Neural crest cell (in vitro differentiated cells): Measurements from ENCODE around the gene PJVK. TPM values are rescaled to one million over a fixed set of nuclear protein-coding genes. Genes with fewer than 3 reads are reported as not detected.

ENCODE experiments used
- DNase-seq: peaks from one replicate; pipeline ENCODE4 v3.0.0; 2021; ENCODE audit warnings: low read depth, mixed read lengths, low spot score
- H3K27ac Mint-ChIP-seq: one replicate; pipeline ENCODE4 v1.8.0; 2021; ENCODE audit warnings: mild to moderate bottlenecking, mixed read lengths; ENCODE audit not compliant: unreplicated experiment
- H3K27me3 Mint-ChIP-seq: 2 replicates; pipeline ENCODE4 v1.8.0; 2021; ENCODE audit warnings: low read depth, mild to moderate bottlenecking, mixed read lengths
- H3K36me3 Mint-ChIP-seq: 2 replicates; pipeline ENCODE4 v1.8.0; 2021; ENCODE audit warnings: low read depth, mild to moderate bottlenecking, mixed read lengths
- H3K4me1 Mint-ChIP-seq: 2 replicates; pipeline ENCODE4 v1.8.0; 2021; ENCODE audit warnings: mixed read lengths
- H3K4me3 Mint-ChIP-seq: one replicate; pipeline ENCODE4 v1.8.0; 2021; ENCODE audit warnings: mild to moderate bottlenecking, mixed read lengths
- H3K9me3 Mint-ChIP-seq: 2 replicates; pipeline ENCODE4 v1.8.0; 2021; ENCODE audit warnings: mixed read lengths
- total RNA-seq: library from RNA; stranded (reverse); gene quantifications from 2 replicates; pipeline ENCODE4 v1.2.1, GENCODE V29; 2021
- TF ChIP-seq, protein P1 (sequence below): fragments of 200-600 bp; sonication (generic); conservative IDR thresholded peaks from 2 replicates; pipeline ENCODE4 v1.5.0; 2021; ENCODE audit warnings: antibody characterized with exemption, mild to moderate bottlenecking

PJVK gene
- total RNA-seq, 1 donor from 2014 or later, result 5.8 TPM

GRCh38 chr2:178498137-178498536 is 47.0 kb downstream of the PJVK start:
- Mint-ChIP-seq H3K4me3 (no peak overlapping the region), H3K27ac (no peak overlapping the region), H3K4me1 (peaks cover 3% of the 10 kb centered on the region), H3K9me3 (no peaks in the 10 kb centered on the region), H3K27me3 (no peaks in the 10 kb centered on the region), H3K36me3 (peaks cover 20% of the 10 kb centered on the region)
- no peak for DNase-seq
- TF ChIP-seq, protein P1, sequence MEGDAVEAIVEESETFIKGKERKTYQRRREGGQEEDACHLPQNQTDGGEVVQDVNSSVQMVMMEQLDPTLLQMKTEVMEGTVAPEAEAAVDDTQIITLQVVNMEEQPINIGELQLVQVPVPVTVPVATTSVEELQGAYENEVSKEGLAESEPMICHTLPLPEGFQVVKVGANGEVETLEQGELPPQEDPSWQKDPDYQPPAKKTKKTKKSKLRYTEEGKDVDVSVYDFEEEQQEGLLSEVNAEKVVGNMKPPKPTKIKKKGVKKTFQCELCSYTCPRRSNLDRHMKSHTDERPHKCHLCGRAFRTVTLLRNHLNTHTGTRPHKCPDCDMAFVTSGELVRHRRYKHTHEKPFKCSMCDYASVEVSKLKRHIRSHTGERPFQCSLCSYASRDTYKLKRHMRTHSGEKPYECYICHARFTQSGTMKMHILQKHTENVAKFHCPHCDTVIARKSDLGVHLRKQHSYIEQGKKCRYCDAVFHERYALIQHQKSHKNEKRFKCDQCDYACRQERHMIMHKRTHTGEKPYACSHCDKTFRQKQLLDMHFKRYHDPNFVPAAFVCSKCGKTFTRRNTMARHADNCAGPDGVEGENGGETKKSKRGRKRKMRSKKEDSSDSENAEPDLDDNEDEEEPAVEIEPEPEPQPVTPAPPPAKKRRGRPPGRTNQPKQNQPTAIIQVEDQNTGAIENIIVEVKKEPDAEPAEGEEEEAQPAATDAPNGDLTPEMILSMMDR, result no peak

DNA sequence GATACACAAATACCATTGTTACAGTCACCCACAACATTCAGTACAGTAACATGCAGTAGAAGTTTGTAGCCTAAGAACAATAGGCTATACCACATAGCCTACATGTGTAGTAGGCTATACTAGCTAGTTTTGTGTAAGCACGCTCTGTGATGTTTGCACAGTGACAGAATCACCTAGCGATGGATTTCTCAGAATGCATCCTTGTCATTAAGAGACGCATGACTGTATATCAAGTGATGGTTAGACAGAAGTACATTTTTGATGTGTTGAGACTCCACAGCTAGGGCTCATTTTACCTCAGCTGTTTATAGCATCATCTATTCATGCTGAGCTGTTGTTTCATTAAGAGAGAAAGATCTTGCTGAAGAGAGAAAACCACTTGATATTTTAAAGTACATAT is 48.5 kb downstream of the PJVK start:
- TF ChIP-seq, protein P1, result no peak
- peaks cover 3% of the 10 kb centered on the region for H3K4me1 Mint-ChIP-seq
- peaks cover 20% of the 10 kb centered on the region for H3K36me3 Mint-ChIP-seq
- no peak for DNase-seq
- H3K27ac Mint-ChIP-seq, result no peak overlapping the region
- no peak overlapping the region for H3K4me3 Mint-ChIP-seq
- no peaks in the 10 kb centered on the region for H3K9me3 Mint-ChIP-seq
- no peaks in the 10 kb centered on the region for H3K27me3 Mint-ChIP-seq

DNA sequence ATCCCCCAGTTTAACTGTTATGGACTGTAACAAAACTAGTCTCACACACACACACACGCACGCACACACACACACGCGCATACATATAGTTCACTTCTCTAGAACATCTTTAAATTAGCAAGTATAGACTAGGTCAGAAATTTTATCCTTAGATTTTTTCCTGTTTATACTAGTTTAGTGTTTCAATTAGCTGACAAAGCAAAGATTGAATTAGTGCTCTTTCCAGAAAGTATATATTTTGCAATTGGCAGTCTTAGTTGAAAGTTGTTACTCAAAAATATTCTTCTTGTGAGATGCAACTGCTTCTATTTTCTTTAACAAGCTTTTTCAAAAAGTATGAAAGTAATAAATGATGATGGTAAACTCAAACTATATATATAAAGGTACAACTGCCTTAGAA is 51.6 kb downstream of the PJVK start:
- H3K27ac Mint-ChIP-seq, result no peak overlapping the region
- H3K4me1 Mint-ChIP-seq, result no peaks in the 10 kb centered on the region
- no peaks in the 10 kb centered on the region for H3K27me3 Mint-ChIP-seq
- no peak for DNase-seq
- H3K9me3 Mint-ChIP-seq, result no peaks in the 10 kb centered on the region
- TF ChIP-seq, protein P1, result no peak
- peaks cover 12% of the 10 kb centered on the region for H3K36me3 Mint-ChIP-seq
- no peak overlapping the region for H3K4me3 Mint-ChIP-seq

- Mint-ChIP-seq H3K27me3 (no peaks in the 10 kb centered on the region), H3K36me3 (peaks cover 8% of the 10 kb centered on the region)
Measured at GRCh38 chr2:178506101-178506500, 54.9 kb downstream of the PJVK start.

GRCh38 chr2:178506524-178506923 is 55.3 kb downstream of the PJVK start:
- Mint-ChIP-seq H3K27ac (no peak overlapping the region), H3K36me3 (peaks cover 8% of the 10 kb centered on the region), H3K27me3 (no peaks in the 10 kb centered on the region), H3K4me3 (no peak overlapping the region), H3K4me1 (peaks cover 1% of the 10 kb centered on the region), H3K9me3 (no peaks in the 10 kb centered on the region)
- no peak for DNase-seq
- TF ChIP-seq, protein P1, result no peak

More at GRCh38 chr2:178506101-178506500, 54.9 kb downstream of the PJVK start:
- TF ChIP-seq, protein P1, result no peak
- no peaks in the 10 kb centered on the region for H3K9me3 Mint-ChIP-seq
- no peak for DNase-seq
- no peaks in the 10 kb centered on the region for H3K4me1 Mint-ChIP-seq
- no peak overlapping the region for H3K27ac Mint-ChIP-seq
- no peak overlapping the region for H3K4me3 Mint-ChIP-seq

- H3K9me3 Mint-ChIP-seq, result no peaks in the 10 kb centered on the region
- TF ChIP-seq, protein P1, result no peak
- H3K36me3 Mint-ChIP-seq, result peaks cover 8% of the 10 kb centered on the region
- no peak overlapping the region for H3K4me3 Mint-ChIP-seq
- H3K4me1 Mint-ChIP-seq, result peaks cover 4% of the 10 kb centered on the region
- H3K27me3 Mint-ChIP-seq, result no peaks in the 10 kb centered on the region
- DNase-seq, result no peak
- no peak overlapping the region for H3K27ac Mint-ChIP-seq
Measured at GRCh38 chr2:178506949-178507348, 55.8 kb downstream of the PJVK start.
